ENCODE data around the gene KRT9.

GRCh38 chr17:41579484-41580243 lies 7.8 kb upstream of the KRT9 start:
- TF ChIP-seq CTCF (IDR thresholded peaks at IDR 0.05 in 2 of 3, conservative IDR thresholded peaks at IDR 0.05 in 1 of 3; ENCODE audit: borderline replicate concordance in 1 of 3, insufficient read depth in 1 of 3, low read depth in 2 of 3, low read length in 2 of 3) (peak; percentile 84 to 94 (median 86)), POLR2A (IDR thresholded peaks at IDR 0.05; ENCODE audit: borderline replicate concordance, extremely low read depth, insufficient read depth, insufficient read length) (peak; percentile 48), JUND (IDR thresholded peaks at IDR 0.05) (no peak), ZFX (IDR thresholded peaks at IDR 0.05) (no peak), CEBPB (IDR thresholded peaks at IDR 0.05; ENCODE audit: low read depth) (no peak)
